Endothelial cell (in vitro differentiated cells): Measurements from ENCODE around the gene IVNS1ABP. TPM values are rescaled to one million over a fixed set of nuclear protein-coding genes. Genes with fewer than 3 reads are reported as not detected.

Experiments
- DNase-seq: peaks from one replicate; pipeline ENCODE4 v3.0.0; 2021; ENCODE audit warnings: low spot score
- H3K27ac Mint-ChIP-seq: one replicate; pipeline ENCODE4 v1.8.0; 2021; ENCODE audit warnings: mixed read lengths, inconsistent platforms; ENCODE audit not compliant: unreplicated experiment
- H3K27me3 Mint-ChIP-seq: one replicate; pipeline ENCODE4 v1.8.0; 2021; ENCODE audit warnings: mild to moderate bottlenecking, moderate library complexity, mixed read lengths, inconsistent platforms; ENCODE audit not compliant: unreplicated experiment
- H3K36me3 Mint-ChIP-seq: one replicate; pipeline ENCODE4 v1.8.0; 2021; ENCODE audit warnings: mild to moderate bottlenecking, low read depth, mixed read lengths, inconsistent platforms; ENCODE audit not compliant: unreplicated experiment
- H3K4me1 Mint-ChIP-seq: one replicate; pipeline ENCODE4 v1.8.0; 2021; ENCODE audit warnings: mild to moderate bottlenecking, mixed read lengths, inconsistent platforms; ENCODE audit not compliant: unreplicated experiment
- H3K4me3 Mint-ChIP-seq: one replicate; pipeline ENCODE4 v1.8.0; 2021; ENCODE audit warnings: mild to moderate bottlenecking, mixed read lengths, inconsistent platforms; ENCODE audit not compliant: unreplicated experiment
- H3K9me3 Mint-ChIP-seq: one replicate; pipeline ENCODE4 v1.8.0; 2021; ENCODE audit warnings: mixed read lengths, inconsistent platforms; ENCODE audit not compliant: unreplicated experiment
- CTCF ChIP-seq: fragments of 200-600 bp; sonication (generic); IDR thresholded peaks from one replicate; pipeline ENCODE4 v1.5.0; 2021; ENCODE audit warnings: antibody characterized with exemption; ENCODE audit not compliant: unreplicated experiment
- total RNA-seq: library from RNA; stranded (reverse); fragmentation: NEBNext Ultra II Directional; extraction: Animal tissue kit (Norgen Biotek cat#: 25700); gene quantifications from one replicate; pipeline ENCODE4 v1.2.1, GENCODE V29; 2021; ENCODE audit not compliant: unreplicated experiment

Gene IVNS1ABP
- total RNA-seq, 1 donor from 2014 or later: 95.9 TPM

GRCh38 chr1:185291159-185291558 lies 25.9 kb downstream of the IVNS1ABP start:
- DNase-seq: no peak
- H3K27ac Mint-ChIP-seq: no peak overlapping the region
- no peaks in the 10 kb centered on the region for H3K4me1 Mint-ChIP-seq
- H3K36me3 Mint-ChIP-seq: peaks cover 11% of the 10 kb centered on the region
- no peak for TF ChIP-seq CTCF
- H3K9me3 Mint-ChIP-seq: no peaks in the 10 kb centered on the region
- H3K4me3 Mint-ChIP-seq: no peak overlapping the region
- H3K27me3 Mint-ChIP-seq: no peaks in the 10 kb centered on the region

- no peaks in the 10 kb centered on the region for H3K27me3 Mint-ChIP-seq
Observed at GRCh38 chr1:185289880-185290279, 27.2 kb downstream of the IVNS1ABP start.

GRCh38 chr1:185288435-185288834 lies 28.6 kb downstream of the IVNS1ABP start:
- Mint-ChIP-seq H3K27me3 (no peaks in the 10 kb centered on the region), H3K4me3 (no peak overlapping the region), H3K4me1 (no peaks in the 10 kb centered on the region), H3K9me3 (no peaks in the 10 kb centered on the region), H3K27ac (no peak overlapping the region), H3K36me3 (peaks cover 6% of the 10 kb centered on the region)
- no peak for TF ChIP-seq CTCF
- DNase-seq: no peak

More at GRCh38 chr1:185289880-185290279, 27.2 kb downstream of the IVNS1ABP start:
- Mint-ChIP-seq H3K36me3 (peaks cover 6% of the 10 kb centered on the region), H3K9me3 (no peaks in the 10 kb centered on the region), H3K27ac (no peak overlapping the region), H3K4me1 (no peaks in the 10 kb centered on the region), H3K4me3 (no peak overlapping the region)
- no peak for DNase-seq
- TF ChIP-seq CTCF: no peak

GRCh38 chr1:185287451-185287850 lies 29.6 kb downstream of the IVNS1ABP start:
- no peak overlapping the region for H3K27ac Mint-ChIP-seq
- no peak overlapping the region for H3K4me3 Mint-ChIP-seq
- H3K27me3 Mint-ChIP-seq: no peaks in the 10 kb centered on the region
- peaks cover 6% of the 10 kb centered on the region for H3K36me3 Mint-ChIP-seq
- H3K9me3 Mint-ChIP-seq: no peaks in the 10 kb centered on the region
- H3K4me1 Mint-ChIP-seq: no peaks in the 10 kb centered on the region
- TF ChIP-seq CTCF: no peak
- no peak for DNase-seq

- Mint-ChIP-seq H3K36me3 (peaks cover 16% of the 10 kb centered on the region), H3K4me3 (no peak overlapping the region), H3K9me3 (no peaks in the 10 kb centered on the region), H3K27me3 (no peaks in the 10 kb centered on the region), H3K4me1 (no peaks in the 10 kb centered on the region), H3K27ac (no peak overlapping the region)
- TF ChIP-seq CTCF: no peak
- no peak for DNase-seq
Observed at GRCh38 chr1:185284533-185285276, 32.3 kb downstream of the IVNS1ABP start.
